WTC11 (cell line): Measurements from ENCODE around the gene HBZ. TPM values are rescaled to one million over a fixed set of nuclear protein-coding genes. Genes with fewer than 3 reads are reported as not detected.
A peak's percentile ranks its signal among the peaks of the same experiment; 100 is the strongest.

Experiments
- ATAC-seq: fragments of 200-7000 bp; cut with Tn5 transposase; 2 replicates; pipeline ENCODE4 v1.10.0; 2021; ENCODE audit warnings: mild to moderate bottlenecking, moderate library complexity
- CTCF ChIA-PET: fragments of 300-600 bp; sonication (Branson Sonifier 250); formaldehyde crosslinking; loops from one replicate; lab custom pipeline; 2021; ENCODE audit warnings: antibody characterized with exemption; lab: Charles Lee
- POLR2A ChIA-PET: fragments of 350-600 bp; sonication (Branson Sonifier 250); formaldehyde crosslinking; loops from one replicate; lab custom pipeline; 2021; ENCODE audit warnings: antibody characterized with exemption; lab: Charles Lee
- DNase-seq: peaks from one replicate; pipeline ENCODE4 v3.0.0; 2021; ENCODE audit warnings: low spot score
- H3K27ac Mint-ChIP-seq: 2 replicates; pipeline ENCODE4 v1.8.0; 2021; ENCODE audit warnings: mixed read lengths
- H3K27me3 Mint-ChIP-seq: 2 replicates; pipeline ENCODE4 v1.8.0; 2021; ENCODE audit warnings: low read depth, mild to moderate bottlenecking, moderate library complexity, mixed read lengths
- H3K36me3 Mint-ChIP-seq: 2 replicates; pipeline ENCODE4 v1.8.0; 2021; ENCODE audit warnings: mixed read lengths
- H3K4me1 Mint-ChIP-seq: 2 replicates; pipeline ENCODE4 v1.8.0; 2022; ENCODE audit warnings: mixed read lengths
- H3K4me3 Mint-ChIP-seq: 2 replicates; pipeline ENCODE4 v1.8.0; 2021; ENCODE audit warnings: mild to moderate bottlenecking, moderate library complexity, mixed read lengths
- H3K9me3 Mint-ChIP-seq: 2 replicates; pipeline ENCODE4 v1.8.0; 2021; ENCODE audit warnings: mixed read lengths
- AR ChIP-seq: fragments of 250-450 bp; sonication (Bioruptor Pico); IDR thresholded peaks from 2 replicates; pipeline ENCODE4 v1.9.0; 2021; ENCODE audit warnings: mild to moderate bottlenecking
- ARID4B ChIP-seq: sonication (generic); formaldehyde crosslinking; IDR thresholded peaks from 2 replicates; pipeline ENCODE4 v1.8.0; 2023; ENCODE audit warnings: missing genetic modification reagents, mild to moderate bottlenecking, borderline replicate concordance
- ATF1 ChIP-seq: sonication (generic); formaldehyde crosslinking; IDR thresholded peaks from 2 replicates; pipeline ENCODE4 v1.8.1; 2023; ENCODE audit warnings: mild to moderate bottlenecking, moderate library complexity, missing genetic modification reagents
- CREB1 ChIP-seq: sonication (generic); formaldehyde crosslinking; IDR thresholded peaks from 2 replicates; pipeline ENCODE4 v1.8.0; 2023; ENCODE audit warnings: mild to moderate bottlenecking, missing genetic modification reagents
- CREM ChIP-seq: sonication (generic); formaldehyde crosslinking; IDR thresholded peaks from 2 replicates; pipeline ENCODE4 v1.8.1; 2022; ENCODE audit warnings: mild to moderate bottlenecking, missing genetic modification reagents, moderate library complexity
- ELF4 ChIP-seq: sonication (generic); formaldehyde crosslinking; IDR thresholded peaks from 2 replicates; pipeline ENCODE4 v1.8.1; 2022; ENCODE audit warnings: low read depth, mild to moderate bottlenecking, moderate library complexity, missing genetic modification reagents
- ESRRA ChIP-seq: sonication (generic); formaldehyde crosslinking; IDR thresholded peaks from 2 replicates; pipeline ENCODE4 v1.8.1; 2022; ENCODE audit warnings: mild to moderate bottlenecking, missing genetic modification reagents, borderline replicate concordance
- ETV6 ChIP-seq: sonication (generic); formaldehyde crosslinking; IDR thresholded peaks from 2 replicates; pipeline ENCODE4 v1.8.1; 2022; ENCODE audit warnings: mild to moderate bottlenecking, missing genetic modification reagents
- MLX ChIP-seq: sonication (generic); formaldehyde crosslinking; IDR thresholded peaks from 2 replicates; pipeline ENCODE4 v1.8.1; 2023; ENCODE audit warnings: mild to moderate bottlenecking, missing genetic modification reagents, moderate library complexity
- NFE2L1 ChIP-seq: sonication (generic); formaldehyde crosslinking; IDR thresholded peaks from 2 replicates; pipeline ENCODE4 v1.8.1; 2023; ENCODE audit warnings: missing genetic modification reagents
- SP1 ChIP-seq: sonication (generic); formaldehyde crosslinking; conservative IDR thresholded peaks from 2 replicates; pipeline ENCODE4 v1.8.1; 2022; ENCODE audit warnings: missing genetic modification reagents
- TEAD1 ChIP-seq: sonication (generic); formaldehyde crosslinking; IDR thresholded peaks from 2 replicates; pipeline ENCODE4 v1.8.0; 2022; ENCODE audit warnings: mild to moderate bottlenecking, missing genetic modification reagents
- ZMAT4 ChIP-seq: fragments of 250-450 bp; sonication (Bioruptor Pico); IDR thresholded peaks from 2 replicates; pipeline ENCODE4 v1.9.0; 2021; ENCODE audit warnings: mild to moderate bottlenecking
- ZNF138 ChIP-seq: sonication (generic); formaldehyde crosslinking; conservative IDR thresholded peaks from 2 replicates; pipeline ENCODE4 v1.8.1; 2022; ENCODE audit warnings: mild to moderate bottlenecking, moderate library complexity, missing genetic modification reagents
- ZNF671 ChIP-seq: fragments of 250-450 bp; sonication (Bioruptor Pico); IDR thresholded peaks from 2 replicates; pipeline ENCODE4 v1.8.0; 2021; ENCODE audit warnings: mild to moderate bottlenecking
- total RNA-seq: library from RNA; stranded (reverse); gene quantifications from 3 replicates; pipeline ENCODE4 v1.2.3, GENCODE V29; 2021
- TF ChIP-seq, protein P1 (sequence below): sonication (generic); formaldehyde crosslinking; IDR thresholded peaks from 2 replicates; pipeline ENCODE4 v1.8.1; 2022; ENCODE audit warnings: missing genetic modification reagents, borderline replicate concordance
- TF ChIP-seq, protein P2 (sequence below): sonication (generic); formaldehyde crosslinking; IDR thresholded peaks from 2 replicates; pipeline ENCODE4 v1.8.0; 2022; ENCODE audit warnings: mild to moderate bottlenecking, missing genetic modification reagents

The HBZ gene
- total RNA-seq, 1 experiment from 2014 or later, result 0.52 TPM

- TF ChIP-seq TEAD1 (CRISPR knock-in tag) (peak; percentile 97), ZNF671 (CRISPR knock-in tag) (peak; percentile 90), AR (CRISPR knock-in tag) (peak; percentile 83; the same call in 1 of the 2 replicates), ESRRA (CRISPR knock-in tag) (peak; percentile 98), ARID4B (CRISPR knock-in tag) (peak; percentile 98), CREB1 (CRISPR knock-in tag) (peak; percentile 93; the same call in 1 of the 2 replicates), NFE2L1 (CRISPR knock-in tag) (peak; percentile 96)
- TF ChIP-seq, protein P1, sequence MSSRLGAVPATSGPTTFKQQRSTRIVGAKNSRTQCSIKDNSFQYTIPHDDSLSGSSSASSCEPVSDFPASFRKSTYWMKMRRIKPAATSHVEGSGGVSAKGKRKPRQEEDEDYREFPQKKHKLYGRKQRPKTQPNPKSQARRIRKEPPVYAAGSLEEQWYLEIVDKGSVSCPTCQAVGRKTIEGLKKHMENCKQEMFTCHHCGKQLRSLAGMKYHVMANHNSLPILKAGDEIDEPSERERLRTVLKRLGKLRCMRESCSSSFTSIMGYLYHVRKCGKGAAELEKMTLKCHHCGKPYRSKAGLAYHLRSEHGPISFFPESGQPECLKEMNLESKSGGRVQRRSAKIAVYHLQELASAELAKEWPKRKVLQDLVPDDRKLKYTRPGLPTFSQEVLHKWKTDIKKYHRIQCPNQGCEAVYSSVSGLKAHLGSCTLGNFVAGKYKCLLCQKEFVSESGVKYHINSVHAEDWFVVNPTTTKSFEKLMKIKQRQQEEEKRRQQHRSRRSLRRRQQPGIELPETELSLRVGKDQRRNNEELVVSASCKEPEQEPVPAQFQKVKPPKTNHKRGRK (CRISPR knock-in tag), result no peak; the same call in 1 of the 2 replicates
- TF ChIP-seq, protein P2, sequence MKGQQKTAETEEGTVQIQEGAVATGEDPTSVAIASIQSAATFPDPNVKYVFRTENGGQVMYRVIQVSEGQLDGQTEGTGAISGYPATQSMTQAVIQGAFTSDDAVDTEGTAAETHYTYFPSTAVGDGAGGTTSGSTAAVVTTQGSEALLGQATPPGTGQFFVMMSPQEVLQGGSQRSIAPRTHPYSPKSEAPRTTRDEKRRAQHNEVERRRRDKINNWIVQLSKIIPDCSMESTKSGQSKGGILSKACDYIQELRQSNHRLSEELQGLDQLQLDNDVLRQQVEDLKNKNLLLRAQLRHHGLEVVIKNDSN (CRISPR knock-in tag), result peak; percentile 76
These were observed 28.5 kb downstream of the HBZ start (continued) for GRCh38 chr16:180681-181564.

DNA sequence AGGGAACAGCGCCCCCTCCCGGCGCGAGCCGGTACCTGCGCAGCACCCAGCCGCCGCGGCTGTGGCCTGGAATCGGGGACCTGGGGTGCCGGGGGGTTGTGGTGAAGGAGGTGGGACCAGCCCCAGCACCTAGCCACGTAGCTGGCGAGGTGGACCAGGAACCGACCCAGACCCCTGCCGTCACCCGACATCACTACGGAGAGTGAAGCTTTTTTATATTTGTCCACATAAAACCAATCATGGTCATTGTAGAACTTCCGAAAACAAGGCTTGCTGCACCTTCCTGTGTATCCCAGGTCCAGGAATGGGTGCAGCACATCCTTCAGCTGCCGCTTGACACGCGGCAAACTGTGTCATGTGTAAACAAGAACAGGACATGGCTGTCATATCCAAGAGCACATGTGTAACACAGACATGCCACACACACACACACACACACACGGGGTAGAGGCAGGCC is 29.1 kb downstream of the HBZ start:
- no peaks in the 10 kb centered on the region for H3K4me1 Mint-ChIP-seq
- CTCF ChIA-PET, result interaction anchor here (0.8 to 4.8 kb wide), 14 partner anchors 9 to 171 kb away, joined by 3 to 50 read pairs (median 4); partner anchors contain the start of genes HBM and RHBDF1
- TF ChIP-seq ELF4 (CRISPR knock-in tag) (no peak; the same call in 1 of the 2 replicates), ZNF138 (CRISPR knock-in tag) (no peak), ZMAT4 (CRISPR knock-in tag) (no peak), ETV6 (CRISPR knock-in tag) (no peak), CREM (CRISPR knock-in tag) (no peak), ATF1 (CRISPR knock-in tag) (0 out of 2 replicates have a peak, but pooled peaks have one; percentile 67), MLX (0 out of 2 replicates have a peak, but pooled peaks have one; percentile 74), AR (CRISPR knock-in tag) (no peak), SP1 (no peak)
- TF ChIP-seq, protein P1 (CRISPR knock-in tag), result 0 out of 2 replicates have a peak, but pooled peaks have one; percentile 67

More for the DNA sequence above, 29.1 kb downstream of the HBZ start:
- Mint-ChIP-seq H3K36me3 (peaks cover 6% of the 10 kb centered on the region; the same call in 1 of the 2 replicates), H3K27me3 (peaks cover 40% of the 10 kb centered on the region), H3K27ac (no peak overlapping the region), H3K9me3 (no peaks in the 10 kb centered on the region), H3K4me3 (no peak overlapping the region; the same call in 1 of the 2 replicates)
- POLR2A ChIA-PET, result no interaction called here
- no peak for ATAC-seq
- DNase-seq, result no peak
